ENCODE data around the gene ANKMY1. TPM values are rescaled to one million over a fixed set of nuclear protein-coding genes. Genes with fewer than 3 reads are reported as not detected.

ANKMY1 gene
- total RNA-seq, 1 donor from 2014 or later: 16.8 TPM

DNA sequence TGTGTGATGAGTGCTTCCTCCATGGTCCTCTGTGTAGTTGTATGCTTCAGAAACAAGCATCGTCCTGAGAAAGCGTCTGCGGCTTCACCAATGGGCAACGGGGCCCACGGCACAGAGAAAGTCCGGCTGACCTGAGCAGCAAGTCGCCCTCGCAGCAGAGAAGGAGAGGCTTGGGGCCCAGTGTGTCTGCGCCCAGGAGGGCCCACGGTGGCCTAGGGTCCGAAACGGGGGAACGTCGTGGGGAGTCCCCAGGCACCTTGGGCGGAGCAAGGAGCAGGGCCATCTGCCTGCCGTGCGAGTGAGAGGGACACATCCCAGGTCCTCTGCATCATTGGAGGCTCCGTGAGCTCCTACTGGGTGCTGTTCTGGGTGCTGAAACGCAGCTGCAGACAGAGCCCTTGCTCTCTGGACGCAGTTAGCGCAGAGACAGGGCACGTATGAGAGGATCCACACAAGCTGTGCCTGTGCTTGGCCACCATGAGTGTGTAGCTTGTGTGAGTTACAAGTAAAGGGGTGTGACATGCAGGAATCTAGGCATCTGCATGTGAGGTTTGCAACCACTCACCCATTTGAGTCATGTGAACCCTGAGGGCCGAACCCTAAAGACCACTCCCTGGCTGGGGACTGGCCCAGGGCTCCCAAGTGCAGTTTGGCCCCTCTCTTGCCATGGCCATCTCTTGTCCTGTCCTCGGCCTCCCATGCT is 111.7 kb downstream of the ANKMY1 start:
- H3K4me3 Mint-ChIP-seq: no peak overlapping the region
- no peak for DNase-seq (ENCODE audit: extremely low spot score, unreplicated experiment)
- H3K4me1 Mint-ChIP-seq (ENCODE audit: unreplicated experiment): peaks cover 19% of the 10 kb centered on the region
- TF ChIP-seq, protein P1, sequence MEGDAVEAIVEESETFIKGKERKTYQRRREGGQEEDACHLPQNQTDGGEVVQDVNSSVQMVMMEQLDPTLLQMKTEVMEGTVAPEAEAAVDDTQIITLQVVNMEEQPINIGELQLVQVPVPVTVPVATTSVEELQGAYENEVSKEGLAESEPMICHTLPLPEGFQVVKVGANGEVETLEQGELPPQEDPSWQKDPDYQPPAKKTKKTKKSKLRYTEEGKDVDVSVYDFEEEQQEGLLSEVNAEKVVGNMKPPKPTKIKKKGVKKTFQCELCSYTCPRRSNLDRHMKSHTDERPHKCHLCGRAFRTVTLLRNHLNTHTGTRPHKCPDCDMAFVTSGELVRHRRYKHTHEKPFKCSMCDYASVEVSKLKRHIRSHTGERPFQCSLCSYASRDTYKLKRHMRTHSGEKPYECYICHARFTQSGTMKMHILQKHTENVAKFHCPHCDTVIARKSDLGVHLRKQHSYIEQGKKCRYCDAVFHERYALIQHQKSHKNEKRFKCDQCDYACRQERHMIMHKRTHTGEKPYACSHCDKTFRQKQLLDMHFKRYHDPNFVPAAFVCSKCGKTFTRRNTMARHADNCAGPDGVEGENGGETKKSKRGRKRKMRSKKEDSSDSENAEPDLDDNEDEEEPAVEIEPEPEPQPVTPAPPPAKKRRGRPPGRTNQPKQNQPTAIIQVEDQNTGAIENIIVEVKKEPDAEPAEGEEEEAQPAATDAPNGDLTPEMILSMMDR (conservative IDR thresholded peaks at IDR 0.05): no peak
- peaks cover 9% of the 10 kb centered on the region for H3K27me3 Mint-ChIP-seq
- H3K27ac Mint-ChIP-seq: no peak overlapping the region
- peaks cover 4% of the 10 kb centered on the region for H3K36me3 Mint-ChIP-seq
- no peaks in the 10 kb centered on the region for H3K9me3 Mint-ChIP-seq

DNA sequence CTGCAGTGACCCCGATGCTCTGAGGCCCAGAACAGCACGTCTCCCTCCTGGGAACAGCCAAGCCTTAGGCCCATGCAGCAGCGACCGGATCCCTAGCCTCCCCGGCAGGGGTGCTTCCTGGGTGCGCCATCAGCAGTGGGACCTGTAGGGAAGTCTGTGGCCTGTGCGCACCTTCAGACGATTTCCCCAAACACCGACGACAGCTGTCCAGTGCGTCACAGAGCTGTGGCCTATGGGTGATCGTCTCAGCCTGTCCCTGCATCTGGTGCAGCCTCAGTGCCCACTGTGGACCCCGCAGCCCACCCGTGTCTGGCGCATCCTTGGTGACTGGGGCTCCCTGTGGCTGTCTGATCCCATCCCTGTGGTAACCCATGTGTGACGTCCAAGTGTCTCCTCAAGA is 113.3 kb downstream of the ANKMY1 start:
- no peaks in the 10 kb centered on the region for H3K9me3 Mint-ChIP-seq
- H3K27ac Mint-ChIP-seq: peak overlapping the region; percentile 23
- no peaks in the 10 kb centered on the region for H3K36me3 Mint-ChIP-seq
- no peak for DNase-seq (ENCODE audit: extremely low spot score, unreplicated experiment)
- TF ChIP-seq, protein P1 (conservative IDR thresholded peaks at IDR 0.05): no peak
- peaks cover 5% of the 10 kb centered on the region for H3K4me1 Mint-ChIP-seq (ENCODE audit: unreplicated experiment)
- H3K27me3 Mint-ChIP-seq: peaks cover under 1% of the 10 kb centered on the region
- H3K4me3 Mint-ChIP-seq: no peak overlapping the region

DNA sequence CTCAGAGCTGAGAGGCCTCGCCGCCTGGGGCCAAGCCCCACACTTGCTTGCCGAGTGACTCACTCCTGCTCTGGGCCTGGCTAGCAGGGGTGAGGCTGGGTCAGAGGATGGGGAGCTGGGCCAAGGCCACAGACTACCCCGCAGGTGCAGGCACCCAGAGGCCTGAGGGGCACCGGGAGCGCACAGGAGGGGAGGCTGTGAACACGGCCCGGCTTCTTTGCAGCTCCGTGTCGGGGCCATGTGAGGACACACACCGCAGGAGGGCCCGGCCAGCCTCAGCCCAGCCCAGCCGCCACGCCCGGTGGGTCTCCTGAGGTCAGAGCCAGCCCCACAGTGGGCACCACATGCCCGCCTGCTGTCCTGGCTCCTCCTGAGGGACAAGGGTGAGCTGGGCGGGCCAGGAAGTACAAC is 113.9 kb downstream of the ANKMY1 start:
- DNase-seq (ENCODE audit: extremely low spot score, unreplicated experiment): no peak
- H3K9me3 Mint-ChIP-seq: no peaks in the 10 kb centered on the region
- no peak overlapping the region for H3K27ac Mint-ChIP-seq
- H3K36me3 Mint-ChIP-seq: no peaks in the 10 kb centered on the region
- H3K27me3 Mint-ChIP-seq: no peaks in the 10 kb centered on the region
- TF ChIP-seq, protein P1 (conservative IDR thresholded peaks at IDR 0.05): no peak
- H3K4me3 Mint-ChIP-seq: no peak overlapping the region
- H3K4me1 Mint-ChIP-seq (ENCODE audit: unreplicated experiment): peaks cover 4% of the 10 kb centered on the region

DNA sequence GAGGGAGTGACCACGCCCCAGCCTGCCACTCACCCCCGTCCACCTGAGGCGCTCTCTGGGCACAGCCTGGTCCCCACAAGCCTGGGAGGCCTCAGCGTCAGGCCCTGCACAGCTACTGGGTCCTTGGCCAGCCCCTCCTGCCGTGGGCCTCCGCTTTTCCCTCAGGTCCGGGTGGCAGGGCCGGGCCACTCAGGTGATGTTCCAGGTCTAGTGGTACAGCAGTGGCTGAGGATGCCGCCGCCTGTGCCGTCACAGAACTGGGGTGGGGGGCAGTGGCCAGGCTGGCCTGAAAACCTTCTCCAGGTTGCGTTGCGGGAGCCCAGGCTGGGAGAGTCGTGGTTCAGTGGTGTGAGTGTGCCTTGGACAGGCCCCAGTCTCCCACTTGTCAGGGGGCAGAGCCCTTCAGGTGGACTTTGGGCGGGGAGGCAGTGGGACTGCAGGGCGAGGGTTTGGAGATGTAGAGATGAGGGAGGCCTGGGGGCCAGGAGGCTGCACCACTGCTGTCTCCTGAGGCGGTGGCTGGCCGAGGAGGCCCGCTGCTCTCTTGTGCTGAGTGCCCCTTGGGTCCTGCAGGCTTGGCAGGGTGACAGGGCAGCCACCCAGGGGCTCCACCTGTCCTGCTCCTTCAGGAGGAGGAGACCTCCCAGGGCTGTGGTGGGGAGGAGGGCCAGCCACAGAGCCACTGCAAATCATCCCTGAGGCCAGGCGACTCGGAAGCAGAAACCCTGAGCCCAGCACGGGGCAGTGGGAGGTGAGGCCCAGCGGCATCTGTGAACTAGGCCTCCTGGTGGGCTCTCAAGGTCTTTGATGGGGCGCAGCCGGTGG is 114.7 kb downstream of the ANKMY1 start:
- Mint-ChIP-seq H3K9me3 (no peaks in the 10 kb centered on the region), H3K4me1 (ENCODE audit: unreplicated experiment) (peaks cover 8% of the 10 kb centered on the region), H3K27ac (no peak overlapping the region), H3K27me3 (no peaks in the 10 kb centered on the region), H3K4me3 (no peak overlapping the region), H3K36me3 (no peaks in the 10 kb centered on the region)
- TF ChIP-seq, protein P1 (conservative IDR thresholded peaks at IDR 0.05): no peak
- DNase-seq (ENCODE audit: extremely low spot score, unreplicated experiment): no peak

DNA sequence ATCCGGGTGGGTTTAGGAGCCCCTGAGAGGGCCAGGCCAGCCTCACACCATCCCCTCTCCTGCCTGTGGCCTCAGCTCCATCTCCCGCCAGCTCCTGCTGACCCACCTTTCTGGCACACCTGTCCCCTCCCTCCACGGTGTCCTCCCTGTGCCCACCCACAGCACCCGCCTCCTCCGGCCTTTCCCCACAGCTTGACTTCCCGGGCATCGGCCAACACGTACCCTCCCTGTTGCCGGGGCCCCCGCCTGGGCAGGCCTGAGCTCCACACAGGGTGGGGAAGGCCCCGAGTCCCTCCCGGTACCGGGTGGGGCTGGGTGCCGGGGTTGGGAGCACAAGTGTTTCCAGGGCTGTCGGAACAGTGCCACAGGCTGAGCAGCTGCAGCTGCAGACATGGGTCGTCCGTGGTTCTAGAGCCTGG is 115.8 kb downstream of the ANKMY1 start:
- no peaks in the 10 kb centered on the region for H3K9me3 Mint-ChIP-seq
- H3K4me1 Mint-ChIP-seq (ENCODE audit: unreplicated experiment): peaks cover 9% of the 10 kb centered on the region
- no peaks in the 10 kb centered on the region for H3K36me3 Mint-ChIP-seq
- TF ChIP-seq, protein P1 (conservative IDR thresholded peaks at IDR 0.05): no peak
- H3K27ac Mint-ChIP-seq: no peak overlapping the region
- H3K27me3 Mint-ChIP-seq: peaks cover 3% of the 10 kb centered on the region
- no peak overlapping the region for H3K4me3 Mint-ChIP-seq
- no peak for DNase-seq (ENCODE audit: extremely low spot score, unreplicated experiment)
